ENCODE results near the gene TAF1D. TPM values are rescaled to one million over a fixed set of nuclear protein-coding genes. Genes with fewer than 3 reads are reported as not detected.

The TAF1D gene
- total RNA-seq, 1 experiment from 2014 or later, result 165 TPM

DNA sequence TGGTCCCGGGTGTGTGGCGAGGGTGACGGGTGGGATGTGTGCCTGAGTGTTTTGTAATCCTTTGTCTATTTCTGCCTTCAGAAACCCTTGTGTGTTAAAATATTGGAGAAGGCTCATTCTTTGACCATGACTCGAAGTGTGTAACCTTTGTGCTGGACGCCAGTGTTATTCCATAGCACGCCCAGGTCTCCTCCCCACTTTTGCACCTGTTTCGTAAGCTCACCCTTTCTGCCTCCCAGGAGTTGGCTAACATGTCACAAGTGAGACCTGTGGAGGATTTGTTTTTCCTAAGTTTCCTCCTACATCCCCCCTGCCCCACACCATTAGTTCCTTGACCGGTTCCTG lies 559 bp upstream of the TAF1D start:
- ChIA-PET CTCF (interaction anchor here (1.7 kb wide), 1 partner anchor 42 kb away, joined by 6 read pairs; the partner anchor contains the start of gene MED17), POLR2A (interaction anchor here (0.6 to 2.2 kb wide), 5 partner anchors 13 to 447 kb away, joined by 3 to 19 read pairs (median 4); partner anchors contain the start of gene MED17)
- intact Hi-C loops (cut with micrococcal nuclease; ENCODE audit: unreplicated experiment), result no loop called here
- Histone ChIP-seq H3K27me3 (ENCODE audit: control insufficient read depth, insufficient read depth, low read length) (no peaks in the 10 kb centered on the region), H3K36me3 (ENCODE audit: control insufficient read depth, insufficient read depth, low read length) (peaks cover 36% of the 10 kb centered on the region), H3K4me3 (ENCODE audit: low read depth in 2 of 2, low read length in 2 of 2) (peak overlapping the region; percentile 72 to 84), H3K9me3 (ENCODE audit: control insufficient read depth, insufficient read depth, low read depth, low read length) (no peaks in the 10 kb centered on the region), H3K27ac (ENCODE audit: low read length) (peak overlapping the region; percentile 97), H3K4me1 (ENCODE audit: control insufficient read depth, insufficient read depth, low read length) (peaks cover 36% of the 10 kb centered on the region)
- BruUV-seq (replicated peaks), result TSS peak; percentile 96
- ATAC-seq, result peak; percentile 50
- no peak for DNase-seq (ENCODE audit: low read depth, low spot score)
- in situ Hi-C loops (cut with HindIII; ENCODE audit: low pct_unique_long_range_greater_than_20kb, low sequenced_read_pairs), result no loop called here
- TF ChIP-seq SIN3A (IDR thresholded peaks at IDR 0.05; ENCODE audit: borderline replicate concordance, insufficient read depth, low read depth, low read length) (no peak), POLR2AphosphoS5 (IDR thresholded peaks at IDR 0.05; ENCODE audit: low read depth, low read length) (no peak), CTCF (IDR thresholded peaks at IDR 0.05) (no peak), TCF7L2 (IDR thresholded peaks at IDR 0.05; ENCODE audit: low read depth, low read length) (no peak)
- TF ChIP-seq, protein P1, sequence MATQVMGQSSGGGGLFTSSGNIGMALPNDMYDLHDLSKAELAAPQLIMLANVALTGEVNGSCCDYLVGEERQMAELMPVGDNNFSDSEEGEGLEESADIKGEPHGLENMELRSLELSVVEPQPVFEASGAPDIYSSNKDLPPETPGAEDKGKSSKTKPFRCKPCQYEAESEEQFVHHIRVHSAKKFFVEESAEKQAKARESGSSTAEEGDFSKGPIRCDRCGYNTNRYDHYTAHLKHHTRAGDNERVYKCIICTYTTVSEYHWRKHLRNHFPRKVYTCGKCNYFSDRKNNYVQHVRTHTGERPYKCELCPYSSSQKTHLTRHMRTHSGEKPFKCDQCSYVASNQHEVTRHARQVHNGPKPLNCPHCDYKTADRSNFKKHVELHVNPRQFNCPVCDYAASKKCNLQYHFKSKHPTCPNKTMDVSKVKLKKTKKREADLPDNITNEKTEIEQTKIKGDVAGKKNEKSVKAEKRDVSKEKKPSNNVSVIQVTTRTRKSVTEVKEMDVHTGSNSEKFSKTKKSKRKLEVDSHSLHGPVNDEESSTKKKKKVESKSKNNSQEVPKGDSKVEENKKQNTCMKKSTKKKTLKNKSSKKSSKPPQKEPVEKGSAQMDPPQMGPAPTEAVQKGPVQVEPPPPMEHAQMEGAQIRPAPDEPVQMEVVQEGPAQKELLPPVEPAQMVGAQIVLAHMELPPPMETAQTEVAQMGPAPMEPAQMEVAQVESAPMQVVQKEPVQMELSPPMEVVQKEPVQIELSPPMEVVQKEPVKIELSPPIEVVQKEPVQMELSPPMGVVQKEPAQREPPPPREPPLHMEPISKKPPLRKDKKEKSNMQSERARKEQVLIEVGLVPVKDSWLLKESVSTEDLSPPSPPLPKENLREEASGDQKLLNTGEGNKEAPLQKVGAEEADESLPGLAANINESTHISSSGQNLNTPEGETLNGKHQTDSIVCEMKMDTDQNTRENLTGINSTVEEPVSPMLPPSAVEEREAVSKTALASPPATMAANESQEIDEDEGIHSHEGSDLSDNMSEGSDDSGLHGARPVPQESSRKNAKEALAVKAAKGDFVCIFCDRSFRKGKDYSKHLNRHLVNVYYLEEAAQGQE (IDR thresholded peaks at IDR 0.05; ENCODE audit: insufficient read depth in 1 of 2, low read depth in 2 of 2, low read length in 1 of 2), result no peak

DNA sequence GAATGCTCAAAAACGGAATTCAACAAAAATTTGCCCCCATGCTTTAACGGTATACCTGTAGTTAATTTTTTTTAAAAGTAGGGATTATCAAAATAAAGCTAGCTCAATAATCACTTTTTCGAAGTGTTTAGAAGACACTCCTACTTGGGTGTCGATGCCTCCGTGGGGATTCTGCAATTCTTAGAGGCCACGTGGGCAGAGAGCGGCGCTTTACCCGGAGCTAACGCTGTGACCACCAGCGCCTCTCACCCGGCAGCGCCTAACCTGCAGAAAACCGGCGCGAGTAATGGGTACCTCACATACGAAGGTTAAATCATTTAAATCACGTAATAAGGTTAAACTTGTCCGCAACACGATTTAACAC lies 583 bp downstream of the TAF1D start:
- POLR2A ChIA-PET, result interaction anchor here (0.6 to 2.2 kb wide), 5 partner anchors 10 to 388 kb away, joined by 3 to 19 read pairs (median 3); partner anchors contain the start of genes MED17 and PANX1
- TSS peak; percentile 81 for BruUV-seq (replicated peaks)
- peak overlapping the region; percentile 72 to 84 for H3K4me3 ChIP-seq (ENCODE audit: low read depth in 2 of 2, low read length in 2 of 2)
- TF ChIP-seq, protein P1 (IDR thresholded peaks at IDR 0.05; ENCODE audit: insufficient read depth in 1 of 2, low read depth in 2 of 2, low read length in 1 of 2), result no peak
- TF ChIP-seq SIN3A (IDR thresholded peaks at IDR 0.05; ENCODE audit: borderline replicate concordance, insufficient read depth, low read depth, low read length), result peak; percentile 32; the same call in 1 of the 2 replicates
- peak; percentile 49 for ATAC-seq
- intact Hi-C loops (cut with micrococcal nuclease; ENCODE audit: unreplicated experiment) (no loop called here), in situ Hi-C loops (cut with HindIII; ENCODE audit: low pct_unique_long_range_greater_than_20kb, low sequenced_read_pairs) (no loop called here)
- no peaks in the 10 kb centered on the region for H3K27me3 ChIP-seq (ENCODE audit: control insufficient read depth, insufficient read depth, low read length)
- H3K4me1 ChIP-seq (ENCODE audit: control insufficient read depth, insufficient read depth, low read length), result peaks cover 47% of the 10 kb centered on the region
- H3K9me3 ChIP-seq (ENCODE audit: control insufficient read depth, insufficient read depth, low read depth, low read length), result no peaks in the 10 kb centered on the region
- H3K27ac ChIP-seq (ENCODE audit: low read length), result peak overlapping the region; percentile 97
- peaks cover 48% of the 10 kb centered on the region for H3K36me3 ChIP-seq (ENCODE audit: control insufficient read depth, insufficient read depth, low read length)
- CTCF ChIA-PET, result interaction anchor here (1.7 kb wide), 1 partner anchor 43 kb away, joined by 6 read pairs; the partner anchor contains the start of gene MED17
- no peak for DNase-seq (ENCODE audit: low read depth, low spot score)
